GM10847 (cell line): Measurements from ENCODE around the gene ECI2.

Experiments
- POLR2A ChIP-seq: IDR thresholded peaks from 2 replicates; pipeline ENCODE4 v1.6.1; 2011; ENCODE audit not compliant: insufficient read length; ENCODE audit errors: extremely low read depth

The ECI2 gene

GRCh38 chr6:4088704-4089103 is 46.7 kb downstream of the ECI2 start:
- no peak for TF ChIP-seq POLR2A

- no peak for TF ChIP-seq POLR2A
Observed at GRCh38 chr6:4085332-4085700, 50.1 kb downstream of the ECI2 start.

DNA sequence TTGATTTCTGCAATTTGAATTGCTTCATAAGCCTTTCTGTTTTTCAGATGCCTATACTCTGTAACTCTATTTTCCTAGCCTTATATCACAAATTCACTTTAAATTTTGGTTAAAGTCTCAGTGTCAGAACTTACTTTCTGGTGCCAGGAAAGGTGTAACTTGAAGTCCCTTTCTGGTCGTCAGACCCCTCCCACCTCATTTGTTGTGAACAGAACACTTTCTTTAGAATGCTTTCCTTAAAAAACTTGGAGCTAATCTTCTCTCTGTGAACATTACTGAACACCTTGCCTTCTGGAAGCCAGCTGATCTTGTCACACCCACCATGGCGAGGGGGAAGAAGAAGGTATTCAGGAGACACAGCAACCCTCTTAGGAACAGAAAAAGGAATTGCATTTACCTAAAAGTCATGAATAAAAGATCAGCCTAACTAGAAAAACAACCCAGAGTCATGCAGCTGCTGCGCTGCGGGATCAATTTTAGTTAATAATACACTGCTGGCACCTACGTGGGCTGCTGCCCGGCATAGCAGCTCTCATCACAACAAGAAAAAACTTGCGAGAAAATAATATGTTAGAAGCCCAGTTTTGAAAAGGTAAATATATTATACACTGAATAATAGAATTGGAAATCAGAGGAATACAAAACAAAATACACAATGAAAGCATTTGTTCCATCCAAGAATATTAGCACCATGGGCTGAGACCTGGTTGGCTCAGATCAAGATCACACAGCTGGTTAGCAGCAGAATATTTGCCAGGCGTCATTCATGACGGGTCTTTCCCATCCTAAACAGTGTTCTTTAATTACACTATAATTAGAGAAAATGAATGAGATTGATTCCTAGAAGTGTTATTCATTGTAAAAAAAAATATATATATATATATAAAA is 50.7 kb downstream of the ECI2 start:
- no peak for TF ChIP-seq POLR2A

- no peak for TF ChIP-seq POLR2A
Observed at GRCh38 chr6:4078691-4079471, 56.5 kb downstream of the ECI2 start, which contains the start of gene FAM217A. TSS of gene FAM217A (minus strand) at chr6:4079137. CDS start at chr6:4077414, 1,723 bp downstream.

GRCh38 chr6:4074478-4075235 is 60.7 kb downstream of the ECI2 start:
- TF ChIP-seq POLR2A: no peak

DNA sequence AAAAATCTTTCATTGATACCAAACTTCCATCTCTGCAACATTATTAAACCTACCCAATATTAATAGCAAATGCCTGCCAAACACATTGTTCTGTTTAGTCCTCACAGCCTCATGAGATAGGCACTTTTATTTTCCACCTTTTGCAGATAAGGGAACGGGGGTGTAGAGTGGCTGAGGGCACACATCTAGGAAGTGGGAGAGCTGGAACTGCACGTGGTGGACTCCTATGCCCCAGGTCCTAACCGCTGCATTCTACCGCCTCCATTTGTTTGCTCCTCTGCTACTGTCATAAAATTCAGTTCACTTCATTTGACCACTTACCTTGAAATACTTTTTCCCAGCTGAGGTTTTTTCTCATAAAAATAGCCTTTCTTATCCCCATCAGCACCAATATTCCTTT is 64.0 kb downstream of the ECI2 start:
- no peak for TF ChIP-seq POLR2A

DNA sequence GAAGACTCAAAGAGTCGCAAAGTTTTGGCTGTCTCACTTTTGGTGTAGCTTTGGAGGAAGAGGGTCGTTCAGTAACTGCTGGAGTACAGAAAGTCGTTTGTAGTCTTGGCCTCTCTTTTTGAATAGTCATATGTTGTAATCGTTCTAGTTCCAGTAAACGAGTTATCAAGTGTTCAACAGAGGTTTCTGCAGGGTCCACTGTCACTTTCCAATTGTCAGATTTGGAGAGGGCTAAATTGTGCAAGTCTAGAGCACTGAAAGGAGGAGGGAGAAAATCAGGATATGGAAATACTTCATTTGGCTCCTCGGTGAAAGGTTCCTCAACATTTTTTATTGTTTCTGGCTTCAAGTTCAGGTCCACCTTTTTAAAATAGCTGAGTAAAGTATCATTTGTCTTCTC is 66.2 kb downstream of the ECI2 start:
- TF ChIP-seq POLR2A: no peak

- no peak for TF ChIP-seq POLR2A
Observed at GRCh38 chr6:4067673-4068072, 67.7 kb downstream of the ECI2 start.

GRCh38 chr6:4066029-4066755 is 69.2 kb downstream of the ECI2 start:
- no peak for TF ChIP-seq POLR2A
